Mesangial cell (primary cell): Measurements from ENCODE around the gene CMYA5. TPM values are rescaled to one million over a fixed set of nuclear protein-coding genes. Genes with fewer than 3 reads are reported as not detected.

Experiments
- total RNA-seq: library from RNA; depleted of rRNA; stranded (reverse); fragments of >200 nt; gene quantifications from 2 replicates; pipeline ENCODE4 v1.2.3, GENCODE V29; 2015

Gene CMYA5
- total RNA-seq: under 0.01 and 0.89 TPM in 2 replicates

GRCh38 chr5:79689541-79690466, at the start of gene CMYA5:
CMYA5 (plus strand) TSS chr5:79689836; CDS start chr5:79689908, 72 bp downstream.

Other genes starting within 250 kb of the CMYA5 start
- 5.1 and 5.3 TPM in 2 replicates for gene HOMER1, start 175.7 kb upstream of the CMYA5 start, total RNA-seq
- gene TENT2, start 77.4 kb upstream of the CMYA5 start, total RNA-seq: 21.2 and 41.5 TPM in 2 replicates